ENCODE measurements around the gene ARL8A.
"Not testable (repeated sequence)": the region's sequence is repeated elsewhere in the genome, so short reads cannot be mapped to it uniquely, and the experiment has no call there.

Gene ARL8A

DNA sequence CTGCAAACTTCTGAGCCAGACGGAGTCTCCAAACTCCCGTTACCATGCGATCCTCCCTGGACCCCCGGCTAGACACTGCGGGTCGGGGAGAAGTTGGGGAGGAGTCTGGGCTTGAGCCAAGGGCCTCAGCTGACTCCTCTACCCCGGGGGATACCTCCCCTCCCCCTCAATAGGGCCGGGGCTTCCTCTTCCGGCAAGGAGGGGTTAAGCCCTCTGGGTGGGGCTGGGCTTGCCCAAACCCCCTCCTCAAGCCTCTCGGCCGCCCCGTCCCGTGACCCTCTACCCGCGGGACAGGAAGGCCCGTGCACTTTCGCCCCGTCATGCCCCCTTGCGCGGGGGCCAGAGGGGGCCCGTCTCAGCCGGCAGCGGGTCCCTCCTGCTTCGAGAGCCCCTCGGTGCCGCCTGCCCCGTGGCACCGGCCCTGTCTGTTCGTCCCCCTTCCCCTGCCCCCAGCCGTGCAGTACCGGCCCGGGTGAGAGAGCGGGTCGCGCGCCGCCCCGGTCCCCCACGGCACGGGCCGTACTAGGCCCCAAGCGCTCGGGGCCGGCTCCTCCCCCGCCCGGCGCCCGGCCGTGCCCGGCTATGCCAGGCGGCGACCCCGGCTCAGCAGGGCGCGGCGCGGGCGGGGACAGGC is 652 bp downstream of the ARL8A start:
- H4K20me1 ChIP-seq (ENCODE audit: insufficient read depth, low read length, poor library complexity, severe bottlenecking) = peaks cover 34% of the 10 kb centered on the region
- H3K9me3 ChIP-seq (ENCODE audit: insufficient read depth, low read depth, low read length) = no peaks in the 10 kb centered on the region
- peak overlapping the region; percentile 85 for H3K4me2 ChIP-seq (ENCODE audit: low read depth, low read length, poor library complexity, severe bottlenecking)
- H3K9me2 ChIP-seq (replicated peaks; ENCODE audit: low read depth, low read length) = no peaks in the 10 kb centered on the region
- peaks cover 19% of the 10 kb centered on the region for H3F3A ChIP-seq (ENCODE audit: low read depth)
- peak overlapping the region; percentile 78 for H3K4me3 ChIP-seq (ENCODE audit: low read length, poor library complexity, severe bottlenecking)
- H3K36me3 ChIP-seq (ENCODE audit: insufficient read depth, low read length) = peaks cover 21% of the 10 kb centered on the region; the same call in 1 of the 2 replicates
- peaks cover 20% of the 10 kb centered on the region for H3K4me1 ChIP-seq (ENCODE audit: insufficient read depth, low read length, poor library complexity, severe bottlenecking)
- no peak for TF ChIP-seq EZH2phosphoT487 (IDR thresholded peaks at IDR 0.05; ENCODE audit: borderline replicate concordance)
- TF ChIP-seq, protein P1, sequence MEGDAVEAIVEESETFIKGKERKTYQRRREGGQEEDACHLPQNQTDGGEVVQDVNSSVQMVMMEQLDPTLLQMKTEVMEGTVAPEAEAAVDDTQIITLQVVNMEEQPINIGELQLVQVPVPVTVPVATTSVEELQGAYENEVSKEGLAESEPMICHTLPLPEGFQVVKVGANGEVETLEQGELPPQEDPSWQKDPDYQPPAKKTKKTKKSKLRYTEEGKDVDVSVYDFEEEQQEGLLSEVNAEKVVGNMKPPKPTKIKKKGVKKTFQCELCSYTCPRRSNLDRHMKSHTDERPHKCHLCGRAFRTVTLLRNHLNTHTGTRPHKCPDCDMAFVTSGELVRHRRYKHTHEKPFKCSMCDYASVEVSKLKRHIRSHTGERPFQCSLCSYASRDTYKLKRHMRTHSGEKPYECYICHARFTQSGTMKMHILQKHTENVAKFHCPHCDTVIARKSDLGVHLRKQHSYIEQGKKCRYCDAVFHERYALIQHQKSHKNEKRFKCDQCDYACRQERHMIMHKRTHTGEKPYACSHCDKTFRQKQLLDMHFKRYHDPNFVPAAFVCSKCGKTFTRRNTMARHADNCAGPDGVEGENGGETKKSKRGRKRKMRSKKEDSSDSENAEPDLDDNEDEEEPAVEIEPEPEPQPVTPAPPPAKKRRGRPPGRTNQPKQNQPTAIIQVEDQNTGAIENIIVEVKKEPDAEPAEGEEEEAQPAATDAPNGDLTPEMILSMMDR (conservative IDR thresholded peaks at IDR 0.05; ENCODE audit: low read length) = no peak
- H3K9ac ChIP-seq (ENCODE audit: low read depth, low read length, poor library complexity, severe bottlenecking) = peak overlapping the region; percentile 76
- peaks cover 41% of the 10 kb centered on the region for H3K79me2 ChIP-seq (ENCODE audit: insufficient read depth, low read length)
- H3K27me3 ChIP-seq (ENCODE audit: insufficient read depth, low read length, poor library complexity, severe bottlenecking) = no peaks in the 10 kb centered on the region
- peak overlapping the region; percentile 9; the same call in 1 of the 2 replicates for H2AFZ ChIP-seq (ENCODE audit: low read length)

DNA sequence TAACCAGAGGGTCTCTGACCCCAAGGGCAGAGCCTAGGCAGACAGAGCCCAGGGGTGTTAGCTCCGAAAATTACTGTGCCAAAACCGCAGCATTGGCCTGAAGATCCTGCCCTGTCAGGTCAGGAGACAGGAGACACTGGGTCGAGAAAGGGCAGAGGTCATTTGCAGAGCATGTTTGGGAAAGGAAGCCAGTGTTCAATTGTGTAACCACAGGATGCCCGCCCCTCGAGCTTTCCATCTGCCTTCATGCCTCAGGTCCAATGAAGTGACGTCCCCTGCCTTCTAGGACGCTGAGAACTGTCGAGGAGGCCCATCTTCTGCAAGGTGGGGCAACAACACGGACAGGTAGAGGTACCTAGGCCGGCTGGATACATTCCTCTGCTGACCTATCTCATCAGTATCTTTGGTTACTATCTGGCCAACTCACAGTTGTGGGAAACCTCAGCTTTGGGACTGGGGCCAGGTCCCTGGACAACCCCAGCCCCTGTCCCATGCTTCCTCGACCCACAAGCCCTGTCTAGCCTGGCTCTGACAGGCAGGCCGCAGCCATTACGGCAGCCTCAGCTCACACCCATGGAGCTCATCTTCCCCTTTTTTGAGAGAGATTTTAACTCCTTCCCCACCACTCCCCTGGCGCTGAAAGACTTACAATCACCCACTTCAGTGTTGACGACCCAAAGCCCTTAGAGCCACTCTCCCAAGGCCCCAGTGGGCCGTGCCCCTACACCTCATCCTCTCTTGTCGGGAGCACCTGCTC is 1.3 kb downstream of the ARL8A start:
- H3K79me2 ChIP-seq (ENCODE audit: insufficient read depth, low read length) = peaks cover 47% of the 10 kb centered on the region

DNA sequence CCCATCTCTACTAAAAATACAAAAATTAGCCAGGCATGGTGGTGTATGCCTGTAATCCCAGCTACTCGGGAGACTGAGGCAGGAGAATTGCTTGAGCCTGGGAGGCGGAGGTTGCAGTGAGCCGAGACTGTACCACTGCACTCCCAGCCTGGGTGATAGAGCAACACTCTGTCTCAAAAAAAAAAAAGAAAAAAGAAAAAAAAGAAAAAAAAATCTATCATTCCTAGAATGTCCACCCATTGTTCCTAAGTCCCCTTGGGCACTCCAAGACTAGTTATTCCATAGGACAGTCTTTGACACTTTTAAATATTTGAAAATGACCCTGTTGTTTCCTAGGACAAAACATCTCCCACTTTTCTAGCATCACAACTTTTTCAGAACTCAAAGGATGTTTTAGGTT is 3.1 kb downstream of the ARL8A start:
- H4K20me1 ChIP-seq (ENCODE audit: insufficient read depth, low read length, poor library complexity, severe bottlenecking) = peaks cover 26% of the 10 kb centered on the region
- not testable (repeated sequence) for H3K4me2 ChIP-seq (ENCODE audit: low read depth, low read length, poor library complexity, severe bottlenecking); H3K9ac ChIP-seq (ENCODE audit: low read depth, low read length, poor library complexity, severe bottlenecking); H3K9me2 ChIP-seq (replicated peaks; ENCODE audit: low read depth, low read length); H2AFZ ChIP-seq (ENCODE audit: low read length); H3K9me3 ChIP-seq (ENCODE audit: insufficient read depth, low read depth, low read length); H3K36me3 ChIP-seq (ENCODE audit: insufficient read depth, low read length); H3K27me3 ChIP-seq (ENCODE audit: insufficient read depth, low read length, poor library complexity, severe bottlenecking); H3F3A ChIP-seq (ENCODE audit: low read depth); H3K4me3 ChIP-seq (ENCODE audit: low read length, poor library complexity, severe bottlenecking)
- H3K79me2 ChIP-seq (ENCODE audit: insufficient read depth, low read length) = peaks cover 48% of the 10 kb centered on the region
- peaks cover 23% of the 10 kb centered on the region for H3K4me1 ChIP-seq (ENCODE audit: insufficient read depth, low read length, poor library complexity, severe bottlenecking)

More for the DNA sequence above, 1.3 kb downstream of the ARL8A start:
- H3K9ac ChIP-seq (ENCODE audit: low read depth, low read length, poor library complexity, severe bottlenecking) = peak overlapping the region; percentile 76
- H2AFZ ChIP-seq (ENCODE audit: low read length) = 0 out of 2 replicates have a peak overlapping the region, but pooled peaks have one; percentile 9
- no peaks in the 10 kb centered on the region for H3K9me3 ChIP-seq (ENCODE audit: insufficient read depth, low read depth, low read length)
- H3F3A ChIP-seq (ENCODE audit: low read depth) = peaks cover 19% of the 10 kb centered on the region
- H3K36me3 ChIP-seq (ENCODE audit: insufficient read depth, low read length) = peaks cover 15% of the 10 kb centered on the region; the same call in 1 of the 2 replicates
- no peaks in the 10 kb centered on the region for H3K27me3 ChIP-seq (ENCODE audit: insufficient read depth, low read length, poor library complexity, severe bottlenecking)
- peaks cover 34% of the 10 kb centered on the region for H4K20me1 ChIP-seq (ENCODE audit: insufficient read depth, low read length, poor library complexity, severe bottlenecking)
- H3K9me2 ChIP-seq (replicated peaks; ENCODE audit: low read depth, low read length) = no peaks in the 10 kb centered on the region
- peak overlapping the region; percentile 85 for H3K4me2 ChIP-seq (ENCODE audit: low read depth, low read length, poor library complexity, severe bottlenecking)
- peaks cover 23% of the 10 kb centered on the region for H3K4me1 ChIP-seq (ENCODE audit: insufficient read depth, low read length, poor library complexity, severe bottlenecking)
- no peak for TF ChIP-seq EZH2phosphoT487 (IDR thresholded peaks at IDR 0.05; ENCODE audit: borderline replicate concordance)
- TF ChIP-seq, protein P1 (conservative IDR thresholded peaks at IDR 0.05; ENCODE audit: low read length) = no peak
- H3K4me3 ChIP-seq (ENCODE audit: low read length, poor library complexity, severe bottlenecking) = peak overlapping the region; percentile 78

Measured in Loucy (cell line).